Panc1 (cell line): Measurements from ENCODE around the gene CLMP. TPM values are rescaled to one million over a fixed set of nuclear protein-coding genes. Genes with fewer than 3 reads are reported as not detected.

Source experiments
- ATAC-seq: fragments of 200-7000 bp; cut with Tn5 transposase; 2 replicates; pipeline ENCODE4 v1.9.1; 2020; ENCODE audit warnings: mild to moderate bottlenecking, moderate library complexity
- BruUV-seq: library from RNA; stranded (reverse); fragments of 400-500 nt; replicated peaks from 2 replicates; lab custom pipeline; 2021; lab: Mats Ljungman, UMichigan
- CTCF ChIA-PET: fragments of 300-600 bp; sonication (Branson Sonifier 250); formaldehyde crosslinking; loops from one replicate; lab custom pipeline; 2022; ENCODE audit warnings: antibody characterized with exemption; lab: Charles Lee
- POLR2A ChIA-PET: fragments of 300-600 bp; sonication (Branson Sonifier 250); formaldehyde crosslinking; loops from one replicate; lab custom pipeline; 2022; ENCODE audit warnings: antibody characterized with exemption; lab: Charles Lee
- DNase-seq: peaks from one replicate; pipeline ENCODE4 v3.0.0-alpha.2; 2010; ENCODE audit warnings: low read depth, low spot score
- H3K27ac ChIP-seq: 2 replicates; pipeline ENCODE4 v1.5.1; 2011; ENCODE audit warnings: mild to moderate bottlenecking, low read length, inconsistent platforms
- H3K27me3 ChIP-seq: fragments of 200-500 bp; sonication (Bioruptor generic); 2 replicates; pipeline ENCODE4 v1.6.0; 2014; ENCODE audit warnings: low read length, inconsistent platforms; ENCODE audit not compliant: control insufficient read depth, insufficient read depth
- H3K36me3 ChIP-seq: fragments of 200-500 bp; sonication (Bioruptor generic); 2 replicates; pipeline ENCODE4 v1.5.1; 2014; ENCODE audit warnings: inconsistent platforms, mild to moderate bottlenecking, low read length, moderate library complexity; ENCODE audit not compliant: control insufficient read depth, insufficient read depth
- H3K4me1 ChIP-seq: 2 replicates; pipeline ENCODE4 v1.5.1; 2011; ENCODE audit warnings: inconsistent platforms, mild to moderate bottlenecking, low read length, moderate library complexity; ENCODE audit not compliant: control insufficient read depth, insufficient read depth
- H3K4me3 ChIP-seq, 2 experiments: 2 replicates each; pipeline ENCODE4 v1.5.1; 2011 to 2012; ENCODE audit warnings: low read depth in 2 of 2, low read length in 2 of 2, mild to moderate bottlenecking in 2 of 2, inconsistent platforms in 1 of 2, moderate library complexity in 1 of 2
- H3K9me3 ChIP-seq: fragments of 200-500 bp; sonication (Bioruptor generic); 2 replicates; pipeline ENCODE4 v1.5.1; 2014; ENCODE audit warnings: low read depth, mild to moderate bottlenecking, inconsistent platforms, low read length, moderate library complexity; ENCODE audit not compliant: control insufficient read depth, insufficient read depth
- POLR2AphosphoS5 ChIP-seq: IDR thresholded peaks from 2 replicates; pipeline ENCODE4 v1.6.1; 2012; ENCODE audit warnings: mild to moderate bottlenecking, low read depth, low read length, moderate library complexity
- SIN3A ChIP-seq: IDR thresholded peaks from 2 replicates; pipeline ENCODE4 v1.6.1; 2012; ENCODE audit warnings: low read depth, mild to moderate bottlenecking, low read length, moderate library complexity, borderline replicate concordance; ENCODE audit not compliant: insufficient read depth
- TCF7L2 ChIP-seq: IDR thresholded peaks from 2 replicates; pipeline ENCODE4 v1.6.1; 2011; ENCODE audit warnings: mild to moderate bottlenecking, low read depth, low read length, inconsistent platforms
- in situ Hi-C: cut with HindIII; loops from 2 replicates; pipeline ENCODE4 v1.10.0; 2016; ENCODE audit warnings: low sequenced_read_pairs, low pct_unique_long_range_greater_than_20kb
- intact Hi-C: fragments of 100-400 bp; cut with micrococcal nuclease; formaldehyde crosslinking; loops from one replicate; pipeline ENCODE4 v1.10.0; 2022; ENCODE audit not compliant: unreplicated experiment
- total RNA-seq: library from RNA; stranded (reverse); gene quantifications from one replicate; pipeline ENCODE4 v1.2.1, GENCODE V29; 2021; ENCODE audit not compliant: unreplicated experiment
- TF ChIP-seq, protein P1 (sequence below), 2 experiments: IDR thresholded peaks; 2 replicates each; pipeline ENCODE4 v1.6.1; 2011 to 2012; ENCODE audit warnings: low read depth in 2 of 2, control low read depth in 1 of 2, low read length in 1 of 2, mild to moderate bottlenecking in 1 of 2, moderate library complexity in 1 of 2; ENCODE audit not compliant: insufficient read depth in 1 of 2
- TF ChIP-seq, protein P2 (sequence below): fragments of 450-650 bp; IDR thresholded peaks from 2 replicates; pipeline ENCODE4 v1.5.1; 2017; ENCODE audit warnings: mild to moderate bottlenecking

Gene CLMP
- total RNA-seq, 1 experiment from 2014 or later: 1.5 TPM

DNA sequence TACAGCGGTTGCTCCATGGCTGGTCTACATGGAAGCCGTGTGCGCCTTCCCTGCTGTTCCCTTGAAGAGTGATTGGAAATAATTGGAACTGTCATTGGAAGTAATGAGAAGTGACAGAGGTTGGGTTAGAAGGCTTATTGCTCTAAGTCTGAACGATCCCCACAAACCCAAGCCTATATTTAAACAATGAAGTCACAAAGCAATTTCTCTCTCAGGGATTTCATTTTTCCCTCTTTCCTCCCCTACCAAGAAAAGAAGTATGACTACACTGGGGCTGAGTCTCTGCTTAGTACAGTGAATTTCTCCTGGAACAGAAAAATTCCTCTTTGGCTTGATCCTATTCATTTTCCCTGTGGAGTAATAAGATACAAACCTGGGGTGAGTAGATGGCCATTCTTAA lies 7.8 kb downstream of the CLMP start:
- H3K4me3 ChIP-seq: no peak overlapping the region
- no peaks in the 10 kb centered on the region for H3K36me3 ChIP-seq
- ChIA-PET POLR2A (no interaction called here), CTCF (no interaction called here)
- H3K9me3 ChIP-seq: no peaks in the 10 kb centered on the region
- no peak for DNase-seq
- peaks cover 6% of the 10 kb centered on the region; the same call in 1 of the 2 replicates for H3K4me1 ChIP-seq
- in situ Hi-C loops (no loop called here), intact Hi-C loops (no loop called here)
- no peak for ATAC-seq
- no peak overlapping the region for H3K27ac ChIP-seq
- BruUV-seq: no TSS peak
- TF ChIP-seq, protein P1, sequence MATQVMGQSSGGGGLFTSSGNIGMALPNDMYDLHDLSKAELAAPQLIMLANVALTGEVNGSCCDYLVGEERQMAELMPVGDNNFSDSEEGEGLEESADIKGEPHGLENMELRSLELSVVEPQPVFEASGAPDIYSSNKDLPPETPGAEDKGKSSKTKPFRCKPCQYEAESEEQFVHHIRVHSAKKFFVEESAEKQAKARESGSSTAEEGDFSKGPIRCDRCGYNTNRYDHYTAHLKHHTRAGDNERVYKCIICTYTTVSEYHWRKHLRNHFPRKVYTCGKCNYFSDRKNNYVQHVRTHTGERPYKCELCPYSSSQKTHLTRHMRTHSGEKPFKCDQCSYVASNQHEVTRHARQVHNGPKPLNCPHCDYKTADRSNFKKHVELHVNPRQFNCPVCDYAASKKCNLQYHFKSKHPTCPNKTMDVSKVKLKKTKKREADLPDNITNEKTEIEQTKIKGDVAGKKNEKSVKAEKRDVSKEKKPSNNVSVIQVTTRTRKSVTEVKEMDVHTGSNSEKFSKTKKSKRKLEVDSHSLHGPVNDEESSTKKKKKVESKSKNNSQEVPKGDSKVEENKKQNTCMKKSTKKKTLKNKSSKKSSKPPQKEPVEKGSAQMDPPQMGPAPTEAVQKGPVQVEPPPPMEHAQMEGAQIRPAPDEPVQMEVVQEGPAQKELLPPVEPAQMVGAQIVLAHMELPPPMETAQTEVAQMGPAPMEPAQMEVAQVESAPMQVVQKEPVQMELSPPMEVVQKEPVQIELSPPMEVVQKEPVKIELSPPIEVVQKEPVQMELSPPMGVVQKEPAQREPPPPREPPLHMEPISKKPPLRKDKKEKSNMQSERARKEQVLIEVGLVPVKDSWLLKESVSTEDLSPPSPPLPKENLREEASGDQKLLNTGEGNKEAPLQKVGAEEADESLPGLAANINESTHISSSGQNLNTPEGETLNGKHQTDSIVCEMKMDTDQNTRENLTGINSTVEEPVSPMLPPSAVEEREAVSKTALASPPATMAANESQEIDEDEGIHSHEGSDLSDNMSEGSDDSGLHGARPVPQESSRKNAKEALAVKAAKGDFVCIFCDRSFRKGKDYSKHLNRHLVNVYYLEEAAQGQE (IDR thresholded peaks at IDR 0.05; ENCODE audit: insufficient read depth in 1 of 2, low read depth in 2 of 2, low read length in 1 of 2): no peak
- TF ChIP-seq POLR2AphosphoS5 (no peak), TCF7L2 (no peak), SIN3A (no peak)
- TF ChIP-seq, protein P2, sequence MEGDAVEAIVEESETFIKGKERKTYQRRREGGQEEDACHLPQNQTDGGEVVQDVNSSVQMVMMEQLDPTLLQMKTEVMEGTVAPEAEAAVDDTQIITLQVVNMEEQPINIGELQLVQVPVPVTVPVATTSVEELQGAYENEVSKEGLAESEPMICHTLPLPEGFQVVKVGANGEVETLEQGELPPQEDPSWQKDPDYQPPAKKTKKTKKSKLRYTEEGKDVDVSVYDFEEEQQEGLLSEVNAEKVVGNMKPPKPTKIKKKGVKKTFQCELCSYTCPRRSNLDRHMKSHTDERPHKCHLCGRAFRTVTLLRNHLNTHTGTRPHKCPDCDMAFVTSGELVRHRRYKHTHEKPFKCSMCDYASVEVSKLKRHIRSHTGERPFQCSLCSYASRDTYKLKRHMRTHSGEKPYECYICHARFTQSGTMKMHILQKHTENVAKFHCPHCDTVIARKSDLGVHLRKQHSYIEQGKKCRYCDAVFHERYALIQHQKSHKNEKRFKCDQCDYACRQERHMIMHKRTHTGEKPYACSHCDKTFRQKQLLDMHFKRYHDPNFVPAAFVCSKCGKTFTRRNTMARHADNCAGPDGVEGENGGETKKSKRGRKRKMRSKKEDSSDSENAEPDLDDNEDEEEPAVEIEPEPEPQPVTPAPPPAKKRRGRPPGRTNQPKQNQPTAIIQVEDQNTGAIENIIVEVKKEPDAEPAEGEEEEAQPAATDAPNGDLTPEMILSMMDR: no peak
- peaks cover 12% of the 10 kb centered on the region for H3K27me3 ChIP-seq

DNA sequence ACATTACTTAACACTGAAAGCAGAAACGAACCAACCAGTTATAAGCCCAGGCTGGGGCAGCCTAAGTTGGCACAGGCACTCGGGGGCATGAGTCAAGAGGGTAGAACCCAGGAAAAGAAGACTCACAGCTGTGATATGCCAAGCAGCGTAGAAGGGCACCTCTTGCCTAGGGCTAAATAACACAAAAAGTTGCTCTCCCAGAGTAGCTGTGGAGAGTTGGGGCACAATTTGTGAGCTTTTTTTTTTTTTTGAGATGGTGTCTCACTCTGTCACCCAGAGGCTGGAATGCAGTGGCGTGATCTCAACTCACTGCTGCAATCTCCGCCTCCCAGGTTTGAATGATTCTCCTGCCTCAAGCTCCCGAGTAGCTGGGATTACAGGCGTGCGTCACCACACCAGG lies 8.8 kb downstream of the CLMP start:
- no TSS peak for BruUV-seq
- intact Hi-C loops (no loop called here), in situ Hi-C loops (no loop called here)

More for the DNA sequence above, 8.8 kb downstream of the CLMP start:
- ChIA-PET POLR2A (no interaction called here), CTCF (no interaction called here)
- Histone ChIP-seq H3K4me1 (peaks cover 6% of the 10 kb centered on the region; the same call in 1 of the 2 replicates), H3K27me3 (peaks cover 7% of the 10 kb centered on the region), H3K9me3 (no peaks in the 10 kb centered on the region), H3K36me3 (no peaks in the 10 kb centered on the region), H3K4me3 (no peak overlapping the region), H3K27ac (no peak overlapping the region)
- no peak for DNase-seq
- TF ChIP-seq SIN3A: no peak
- TF ChIP-seq, protein P1 (IDR thresholded peaks at IDR 0.05; ENCODE audit: insufficient read depth in 1 of 2, low read depth in 2 of 2, low read length in 1 of 2): no peak
- TF ChIP-seq, protein P2: no peak
- TF ChIP-seq POLR2AphosphoS5: no peak
- no peak for TF ChIP-seq TCF7L2
- no peak for ATAC-seq
